H1 (cell line): ENCODE data around the gene RAD51B. TPM values are rescaled to one million over a fixed set of nuclear protein-coding genes. Genes with fewer than 3 reads are reported as not detected.

ENCODE experiments used
- CTCF ChIA-PET: fragments of 300-600 bp; sonication (Branson Sonifier 250); formaldehyde crosslinking; loops from one replicate; lab custom pipeline; 2021; ENCODE audit not compliant: partially characterized antibody; lab: Charles Lee
- POLR2A ChIA-PET: fragments of 300-600 bp; sonication (Branson Sonifier 250); formaldehyde crosslinking; loops from one replicate; lab custom pipeline; 2021; ENCODE audit warnings: inconsistent platforms; ENCODE audit not compliant: partially characterized antibody; lab: Charles Lee
- DNase-seq, 2 experiments: peaks; one replicate each; pipeline versions ENCODE4 v3.0.0 to v3.0.0-alpha.2; 2010 to 2022; ENCODE audit warnings: low spot score in 2 of 2, low read depth in 1 of 2, mixed read lengths in 1 of 2
- FAIRE-seq: peaks from 2 replicates; lab custom pipeline; 2011; peaks lifted over from hg19 to GRCh38; lab: Jason Lieb, UNC
- H2AFZ ChIP-seq: 2 replicates; pipeline ENCODE4 v1.8.1; 2012; ENCODE audit warnings: low read length, inconsistent platforms
- H2AK5ac ChIP-seq: 2 replicates; pipeline ENCODE4 v1.6.1; 2013; ENCODE audit warnings: low read depth, low read length
- H2BK120ac ChIP-seq: replicated peaks from 2 replicates; pipeline ENCODE3; 2013; ENCODE audit warnings: low read depth, low read length, inconsistent platforms
- H2BK12ac ChIP-seq: 2 replicates; pipeline ENCODE4 v1.6.1; 2013; ENCODE audit warnings: low read depth, low read length
- H2BK15ac ChIP-seq: 2 replicates; pipeline ENCODE4 v1.6.1; 2013; ENCODE audit warnings: low read length
- H2BK20ac ChIP-seq: 2 replicates; pipeline ENCODE4 v1.6.1; 2013; ENCODE audit warnings: low read length
- H2BK5ac ChIP-seq: 2 replicates; pipeline ENCODE4 v1.6.1; 2013; ENCODE audit warnings: low read depth, low read length
- H3K14ac ChIP-seq: 2 replicates; pipeline ENCODE4 v1.6.1; 2013; ENCODE audit warnings: inconsistent platforms; ENCODE audit not compliant: insufficient read length
- H3K18ac ChIP-seq: 2 replicates; pipeline ENCODE4 v1.6.1; 2013; ENCODE audit warnings: low read length; ENCODE audit errors: extremely low read depth
- H3K23ac ChIP-seq: 2 replicates; pipeline ENCODE4 v1.6.1; 2013; ENCODE audit warnings: inconsistent platforms; ENCODE audit not compliant: insufficient read length
- H3K23me2 ChIP-seq: 2 replicates; pipeline ENCODE4 v1.6.1; 2013; ENCODE audit warnings: low read depth, low read length
- H3K27ac ChIP-seq: 2 replicates; pipeline ENCODE4 v1.6.1; 2011; ENCODE audit warnings: low read depth, low read length, inconsistent platforms
- H3K27me3 ChIP-seq, 4 experiments: replicated peaks in 1 of 4; 1 replicate in 1 of 4; 2 replicates in 3 of 4; pipeline versions ENCODE4 v1.6.1 to v1.8.1; 2011 to 2013; ENCODE audit warnings: low read length in 3 of 4, mild to moderate bottlenecking in 3 of 4, inconsistent platforms in 2 of 4, mixed read lengths in 2 of 4, moderate library complexity in 1 of 4; ENCODE audit not compliant: control insufficient read depth in 3 of 4, insufficient read depth in 3 of 4; ENCODE audit errors: extremely low read depth in 1 of 4
- H3K36me3 ChIP-seq, 4 experiments: 2 replicates each; pipeline versions ENCODE4 v1.6.1 to v1.8.1; 2011 to 2013; ENCODE audit warnings: mild to moderate bottlenecking in 4 of 4, low read length in 3 of 4, moderate library complexity in 2 of 4, control low read depth in 1 of 4, inconsistent platforms in 1 of 4; ENCODE audit not compliant: insufficient read depth in 4 of 4, control insufficient read depth in 2 of 4
- H3K4ac ChIP-seq: replicated peaks from 2 replicates; pipeline ENCODE3; 2013; ENCODE audit warnings: low read length, low read depth, mixed read lengths, inconsistent platforms; ENCODE audit not compliant: insufficient read length
- H3K4me1 ChIP-seq, 4 experiments: replicated peaks in 1 of 4; 1 replicate in 1 of 4; 2 replicates in 3 of 4; pipeline versions ENCODE4 v1.6.1 to v1.8.1; 2011 to 2013; ENCODE audit warnings: low read length in 3 of 4, inconsistent platforms in 2 of 4, mixed read lengths in 1 of 4; ENCODE audit not compliant: insufficient read depth in 4 of 4, control insufficient read depth in 3 of 4
- H3K4me2 ChIP-seq, 2 experiments: 2 replicates each; pipeline versions ENCODE4 v1.6.1 to v1.8.1; 2011 to 2013; ENCODE audit warnings: low read depth in 2 of 2, low read length in 2 of 2, control low read depth in 1 of 2, inconsistent platforms in 1 of 2, mild to moderate bottlenecking in 1 of 2; ENCODE audit not compliant: insufficient read depth in 1 of 2
- H3K4me3 ChIP-seq, 4 experiments: fragments of 200-600, 300-600 bp in 1 of 4; sonication (generic), shearing (Covaris generic), sonication (Bioruptor Twin) in 1 of 4; 2 replicates each; pipeline versions ENCODE4 v1.5.1 to v1.8.1; 2011 to 2016; ENCODE audit warnings: low read length in 4 of 4, low read depth in 3 of 4, control low read depth in 2 of 4, inconsistent platforms in 2 of 4, mild to moderate bottlenecking in 2 of 4, mixed read lengths in 1 of 4, moderate library complexity in 1 of 4; ENCODE audit not compliant: insufficient read depth in 2 of 4; ENCODE audit errors: extremely low read depth in 1 of 4
- H3K56ac ChIP-seq: replicated peaks from 2 replicates; pipeline ENCODE3; 2013; ENCODE audit warnings: low read depth, mild to moderate bottlenecking, mixed read lengths, low read length, inconsistent platforms; ENCODE audit not compliant: insufficient read length
- H3K79me1 ChIP-seq: 2 replicates; pipeline ENCODE4 v1.6.1; 2013; ENCODE audit warnings: low read depth, low read length, control low read depth
- H3K79me2 ChIP-seq, 2 experiments: 2 replicates each; pipeline versions ENCODE4 v1.6.1 to v1.8.1; 2012 to 2013; ENCODE audit warnings: low read length in 2 of 2, mild to moderate bottlenecking in 2 of 2, inconsistent platforms in 1 of 2; ENCODE audit not compliant: insufficient read depth in 2 of 2, control insufficient read depth in 1 of 2
- H3K9ac ChIP-seq, 4 experiments: replicated peaks in 1 of 4; 1 replicate in 1 of 4; 2 replicates in 3 of 4; pipeline versions ENCODE4 v1.6.1 to v1.8.1; 2011 to 2013; ENCODE audit warnings: low read depth in 3 of 4, low read length in 3 of 4, control low read depth in 2 of 4, mild to moderate bottlenecking in 2 of 4, moderate library complexity in 2 of 4, inconsistent platforms in 1 of 4; ENCODE audit errors: extremely low read depth in 1 of 4
- H3K9me3 ChIP-seq, 2 experiments: 2 replicates each; pipeline versions ENCODE4 v1.6.1 to v1.8.1; 2012 to 2013; ENCODE audit warnings: mild to moderate bottlenecking in 2 of 2, moderate library complexity in 2 of 2, control low read depth in 1 of 2, inconsistent platforms in 1 of 2, low read depth in 1 of 2, low read length in 1 of 2, mixed read lengths in 1 of 2; ENCODE audit not compliant: insufficient read depth in 2 of 2
- H4K20me1 ChIP-seq, 2 experiments: replicated peaks in 1 of 2; 2 replicates each; pipeline versions ENCODE3 to v1.8.1; 2011 to 2013; ENCODE audit warnings: inconsistent platforms in 2 of 2, low read length in 2 of 2, mild to moderate bottlenecking in 1 of 2; ENCODE audit not compliant: insufficient read depth in 2 of 2, control insufficient read depth in 1 of 2
- H4K5ac ChIP-seq: 2 replicates; pipeline ENCODE4 v1.6.1; 2013; ENCODE audit warnings: low read length, low read depth, mixed read lengths, inconsistent platforms; ENCODE audit not compliant: insufficient read length
- H4K8ac ChIP-seq: 2 replicates; pipeline ENCODE4 v1.8.0; 2013; ENCODE audit warnings: mild to moderate bottlenecking, moderate library complexity, low read length, inconsistent platforms; ENCODE audit not compliant: insufficient read depth; ENCODE audit errors: extremely low read depth
- H4K91ac ChIP-seq: replicated peaks from 2 replicates; pipeline ENCODE3; 2013; ENCODE audit warnings: low read length, mixed read lengths, inconsistent platforms; ENCODE audit not compliant: insufficient read length
- BACH1 ChIP-seq: IDR thresholded peaks from 2 replicates; pipeline ENCODE4 v1.6.1; 2012; ENCODE audit warnings: low read length, improper control_type of control experiment
- BRCA1 ChIP-seq: IDR thresholded peaks from 2 replicates; pipeline ENCODE4 v1.6.1; 2012; ENCODE audit warnings: low read depth, low read length, improper control_type of control experiment
- PHF8 ChIP-seq: fragments of 200-600 bp; sonication (generic); conservative IDR thresholded peaks from 2 replicates; pipeline ENCODE4 v1.7.1; 2012; ENCODE audit warnings: low read depth, mild to moderate bottlenecking, inconsistent platforms, low read length, moderate library complexity
- RFX5 ChIP-seq: IDR thresholded peaks from 2 replicates; pipeline ENCODE4 v1.6.1; 2011; ENCODE audit warnings: low read depth, low read length, improper control_type of control experiment, borderline replicate concordance
- SIRT6 ChIP-seq: IDR thresholded peaks from one replicate; pipeline ENCODE4 v1.7.1; 2012; ENCODE audit warnings: low read length, inconsistent platforms
- SIX5 ChIP-seq: IDR thresholded peaks from 2 replicates; pipeline ENCODE4 v1.6.1; 2011; ENCODE audit warnings: mild to moderate bottlenecking, low read depth, low read length
- WGBS, 2 experiments: shearing (Covaris generic) in 1 of 2; methylation state at CpG; one replicate each; pipeline versions ENCODE4 v1.1.6 to v1.1.7; 2013 to 2015; ENCODE audit warnings: low lambda C conversion rate in 2 of 2, mixed read lengths in 2 of 2, inconsistent platforms in 1 of 2, low coverage in 1 of 2, missing lambda C conversion rate in 1 of 2; ENCODE audit not compliant: insufficient replicate concordance in 2 of 2, insufficient coverage in 1 of 2, insufficient read length in 1 of 2; ENCODE audit errors: extremely low coverage in 1 of 2, missing lambda C conversion rate in 1 of 2; 5-methylcytosine and 5-hydroxymethylcytosine counted together
- polyA plus RNA-seq, 7 experiments: library from polyadenylated mRNA; depleted of rRNA in 3 of 7; stranded (reverse) in 5 of 7; unstranded in 2 of 7; fragments of >200 nt in 5 of 7; fragments of 200-250 nt in 2 of 7; gene quantifications; 1 replicate in 5 of 7; 2 replicates in 1 of 7; 4 replicates in 1 of 7; pipeline versions ENCODE4 v1.2.1 to v1.2.3, GENCODE V29; 2011 to 2013; ENCODE audit warnings: missing spikeins in 2 of 7, mixed read lengths in 2 of 7
- total RNA-seq: library from RNA; stranded (reverse); fragmentation: NEBNext Ultra II Directional; extraction: Animal tissue kit (Norgen Biotek cat#: 25700); gene quantifications from 2 replicates; pipeline ENCODE4 v1.2.1, GENCODE V29; 2021
- TF ChIP-seq, protein P1 (sequence below): IDR thresholded peaks from 2 replicates; pipeline ENCODE4 v1.6.1; 2012; ENCODE audit warnings: low read length, inconsistent platforms
- TF ChIP-seq, protein P2 (sequence below): IDR thresholded peaks from 2 replicates; pipeline ENCODE4 v1.6.1; 2011; ENCODE audit warnings: low read depth, mild to moderate bottlenecking, low read length; ENCODE audit not compliant: insufficient read depth
- TF ChIP-seq, protein P3 (sequence below): IDR thresholded peaks from 2 replicates; pipeline ENCODE4 v1.6.1; 2012; ENCODE audit warnings: inconsistent platforms

The RAD51B gene
- total and polyA plus RNA-seq, 2 of the 8 experiments (the other 6 are each of a cell fraction or from before 2014, with no cell fraction given) = 3.9 to 14.9 TPM

DNA sequence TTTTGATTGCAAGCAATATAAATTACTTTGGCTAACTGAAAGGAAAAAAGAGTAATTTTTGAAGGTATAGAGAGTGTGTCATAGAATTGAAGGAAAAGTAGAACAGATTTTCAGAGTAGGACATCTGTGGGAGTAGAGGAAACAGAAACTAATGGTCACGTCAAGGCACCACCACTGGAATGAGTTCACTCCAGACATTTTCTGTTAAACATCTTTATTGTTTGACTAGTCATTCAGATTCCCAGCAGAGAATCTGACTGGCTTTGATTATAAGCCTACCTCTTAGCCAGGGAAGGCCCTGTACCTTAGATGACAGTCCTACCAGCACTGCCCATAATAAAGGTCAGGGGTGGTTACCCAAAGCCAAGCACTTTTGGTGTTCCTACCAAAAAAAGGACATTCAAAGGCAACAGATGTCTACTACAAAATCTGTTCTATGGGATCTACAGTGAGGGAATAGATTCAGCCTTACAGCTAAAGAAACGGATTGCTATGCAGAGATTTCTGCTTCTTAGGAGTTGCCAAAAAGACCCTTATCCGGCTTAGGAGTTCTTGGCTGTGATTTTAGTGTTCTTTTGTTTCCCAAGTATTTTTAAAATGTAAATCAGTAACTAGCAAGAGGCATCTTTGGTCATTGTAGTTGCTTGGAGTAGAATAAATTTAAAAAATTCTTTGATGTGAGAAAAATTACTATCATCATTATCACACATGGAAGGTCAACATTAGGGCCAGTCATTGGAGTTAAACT is 410.8 kb downstream of the RAD51B start:
- peak overlapping the region; percentile 6; the same call in 1 of the 2 replicates for H3K27ac ChIP-seq
- ChIA-PET CTCF (interaction anchor here (1.2 to 1.5 kb wide), 3 partner anchors 17 to 297 kb away, joined by 3 to 5 read pairs (median 4); no protein-coding TSS in a partner anchor), POLR2A (interaction anchor here (1.1 kb wide), 1 partner anchor 562 kb away, joined by 3 read pairs; no protein-coding TSS in a partner anchor)
- H4K8ac ChIP-seq = no peak overlapping the region
- no peak for DNase-seq
- H3K14ac ChIP-seq = no peak overlapping the region
- no peak overlapping the region for H3K56ac ChIP-seq
- H3K9ac ChIP-seq = no peak overlapping the region
- H2BK20ac ChIP-seq = peak overlapping the region; percentile 75; the same call in 1 of the 2 replicates
- no peaks in the 10 kb centered on the region for H3K23me2 ChIP-seq
- H2BK15ac ChIP-seq = no peak overlapping the region
- H3K9me3 ChIP-seq = no peaks in the 10 kb centered on the region
- H3K27me3 ChIP-seq = no peaks in the 10 kb centered on the region
- peak overlapping the region; percentile 30 for H2BK120ac ChIP-seq
- H3K79me2 ChIP-seq = no peaks in the 10 kb centered on the region
- H3K4ac ChIP-seq = no peak overlapping the region
- no peak overlapping the region for H4K5ac ChIP-seq
- H4K20me1 ChIP-seq = no peaks in the 10 kb centered on the region
- peak overlapping the region; percentile 31 for H4K91ac ChIP-seq
- H3K79me1 ChIP-seq = no peaks in the 10 kb centered on the region
- 85% methylated on average over 3 of the region's 3 CpGs; no CpG with 5 or more reads in 1 of the 2 experiments for WGBS, 2 experiments
- peaks cover 0 to 17% (median 9%) of the 10 kb centered on the region in 4 experiments; a peak in 4 of 7 replicates for H3K4me1 ChIP-seq
- H3K23ac ChIP-seq = no peak overlapping the region
- H3K4me3 ChIP-seq = no peak overlapping the region
- H2BK5ac ChIP-seq = peak overlapping the region; percentile 64; the same call in 1 of the 2 replicates
- no peak overlapping the region for H2AFZ ChIP-seq
- peak; percentile 36 for FAIRE-seq
- 0 out of 2 replicates have a peak overlapping the region, but pooled peaks have one; percentile 9 for H3K18ac ChIP-seq
- H3K36me3 ChIP-seq = no peaks in the 10 kb centered on the region
- H3K4me2 ChIP-seq = peak overlapping the region; percentile 15 to 19; a peak in 2 of 4 replicates
- H2AK5ac ChIP-seq = no peak overlapping the region
- no peak overlapping the region for H2BK12ac ChIP-seq
- TF ChIP-seq SIX5 (no peak), BRCA1 (no peak), SIRT6 (no peak), BACH1 (no peak), PHF8 (no peak), RFX5 (no peak)
- TF ChIP-seq, protein P1, sequence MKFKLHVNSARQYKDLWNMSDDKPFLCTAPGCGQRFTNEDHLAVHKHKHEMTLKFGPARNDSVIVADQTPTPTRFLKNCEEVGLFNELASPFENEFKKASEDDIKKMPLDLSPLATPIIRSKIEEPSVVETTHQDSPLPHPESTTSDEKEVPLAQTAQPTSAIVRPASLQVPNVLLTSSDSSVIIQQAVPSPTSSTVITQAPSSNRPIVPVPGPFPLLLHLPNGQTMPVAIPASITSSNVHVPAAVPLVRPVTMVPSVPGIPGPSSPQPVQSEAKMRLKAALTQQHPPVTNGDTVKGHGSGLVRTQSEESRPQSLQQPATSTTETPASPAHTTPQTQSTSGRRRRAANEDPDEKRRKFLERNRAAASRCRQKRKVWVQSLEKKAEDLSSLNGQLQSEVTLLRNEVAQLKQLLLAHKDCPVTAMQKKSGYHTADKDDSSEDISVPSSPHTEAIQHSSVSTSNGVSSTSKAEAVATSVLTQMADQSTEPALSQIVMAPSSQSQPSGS = no peak
- TF ChIP-seq, protein P2, sequence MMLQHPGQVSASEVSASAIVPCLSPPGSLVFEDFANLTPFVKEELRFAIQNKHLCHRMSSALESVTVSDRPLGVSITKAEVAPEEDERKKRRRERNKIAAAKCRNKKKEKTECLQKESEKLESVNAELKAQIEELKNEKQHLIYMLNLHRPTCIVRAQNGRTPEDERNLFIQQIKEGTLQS = no peak
- TF ChIP-seq, protein P3, sequence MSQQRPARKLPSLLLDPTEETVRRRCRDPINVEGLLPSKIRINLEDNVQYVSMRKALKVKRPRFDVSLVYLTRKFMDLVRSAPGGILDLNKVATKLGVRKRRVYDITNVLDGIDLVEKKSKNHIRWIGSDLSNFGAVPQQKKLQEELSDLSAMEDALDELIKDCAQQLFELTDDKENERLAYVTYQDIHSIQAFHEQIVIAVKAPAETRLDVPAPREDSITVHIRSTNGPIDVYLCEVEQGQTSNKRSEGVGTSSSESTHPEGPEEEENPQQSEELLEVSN = no peak
